Tibial nerve (tissue), 4 donors: ENCODE results near the gene PTPRG. TPM values are rescaled to one million over a fixed set of nuclear protein-coding genes. Genes with fewer than 3 reads are reported as not detected.
A peak's percentile ranks its signal among the peaks of the same experiment; 100 is the strongest.

Source experiments
- DNase-seq, 2 donors: peaks; one replicate each; pipeline ENCODE4 v3.0.0-alpha.2; 2019; ENCODE audit warnings: low spot score in 2 of 2
- H3K27ac ChIP-seq, 4 donors: fragments of 200-600 bp; sonication (generic) in 3 of 4; one replicate each; pipeline ENCODE4 v1.5.1; 2017 to 2019; ENCODE audit warnings: mild to moderate bottlenecking in 1 of 4
- H3K27me3 ChIP-seq, 2 donors: fragments of 200-600 bp; sonication (generic) in 1 of 2; one replicate each; pipeline versions ENCODE4 v1.5.1 to v1.6.0; 2017 to 2019
- H3K36me3 ChIP-seq, 3 donors: fragments of 200-600 bp; sonication (generic); one replicate each; pipeline ENCODE4 v1.5.1; 2018 to 2019
- H3K4me1 ChIP-seq, 4 donors: fragments of 200-600 bp; sonication (generic) in 3 of 4; one replicate each; pipeline ENCODE4 v1.5.1; 2017 to 2019
- H3K4me3 ChIP-seq, 4 donors: fragments of 200-600 bp; sonication (generic) in 3 of 4; one replicate each; pipeline ENCODE4 v1.5.1; 2017 to 2019; ENCODE audit warnings: mild to moderate bottlenecking in 1 of 4, moderate library complexity in 1 of 4
- H3K9me3 ChIP-seq, 4 donors: fragments of 200-600 bp; sonication (generic) in 3 of 4; one replicate each; pipeline ENCODE4 v1.5.1; 2017 to 2019
- CTCF ChIP-seq, 5 experiments: fragments of 200-600 bp in 3 of 5; fragments of 450-650 bp in 2 of 5; sonication (generic) in 3 of 5; IDR thresholded peaks; one replicate each; pipeline ENCODE4 v1.5.1; 2016 to 2019; ENCODE audit warnings: antibody characterized with exemption in 5 of 5, mild to moderate bottlenecking in 3 of 5, moderate library complexity in 2 of 5
- EP300 ChIP-seq, 2 donors: sonication (generic); formaldehyde crosslinking; IDR thresholded peaks; one replicate each; pipeline ENCODE4 v1.6.1; 2017; ENCODE audit warnings: antibody characterized with exemption in 2 of 2, mild to moderate bottlenecking in 1 of 2
- POLR2A ChIP-seq, 2 donors: fragments of 450-650 bp; IDR thresholded peaks; one replicate each; pipeline ENCODE4 v1.6.1; 2017; ENCODE audit warnings: antibody characterized with exemption in 2 of 2, mild to moderate bottlenecking in 2 of 2, moderate library complexity in 2 of 2
- WGBS, 2 donors: methylation state at CpG; one replicate each; pipeline ENCODE4 v1.1.5; 2018; 5-methylcytosine and 5-hydroxymethylcytosine counted together
- total RNA-seq, 4 donors: library from RNA; depleted of rRNA; stranded (reverse); fragments of >200 nt; gene quantifications; one replicate each; pipeline ENCODE4 v1.1.0, GENCODE V29; 2016

The PTPRG gene
- total RNA-seq, 4 donors from 2014 or later = 112 to 174 (median 121) TPM

GRCh38 chr3:61780016-61780415, 218.6 kb downstream of the PTPRG start:
- no peak for DNase-seq
- Histone ChIP-seq H3K4me1 (peaks cover 0 to 22% (median 0%) of the 10 kb centered on the region in 4 donors), H3K9me3 (no peaks in the 10 kb centered on the region), H3K36me3 (no peaks in the 10 kb centered on the region), H3K4me3 (no peak overlapping the region), H3K27ac (peak overlapping the region in 1 of 4 donors; percentile 36), H3K27me3 (no peaks in the 10 kb centered on the region)
- 48 to 60% methylated on average over 2 of the region's 2 CpGs for WGBS, 2 donors
- TF ChIP-seq POLR2A (IDR thresholded peaks at IDR 0.05) (no peak), EP300 (IDR thresholded peaks at IDR 0.05) (no peak), CTCF (IDR thresholded peaks at IDR 0.05) (no peak)

- Histone ChIP-seq H3K4me3 (no peak overlapping the region), H3K27ac (peak overlapping the region in 1 of 4 donors; percentile 36), H3K27me3 (no peaks in the 10 kb centered on the region), H3K36me3 (no peaks in the 10 kb centered on the region), H3K9me3 (no peaks in the 10 kb centered on the region), H3K4me1 (peaks cover 0 to 22% (median 0%) of the 10 kb centered on the region in 4 donors)
- no peak for DNase-seq
- no peak for TF ChIP-seq CTCF (IDR thresholded peaks at IDR 0.05)
- TF ChIP-seq POLR2A (IDR thresholded peaks at IDR 0.05) = no peak
- no peak for TF ChIP-seq EP300 (IDR thresholded peaks at IDR 0.05)
- WGBS, 2 donors = 74 to 78% methylated on average over 3 of the region's 3 CpGs
These were observed 219.3 kb downstream of the PTPRG start for GRCh38 chr3:61780455-61781228.

- no peak for DNase-seq
- Histone ChIP-seq H3K36me3 (no peaks in the 10 kb centered on the region), H3K4me1 (peaks cover 0 to 13% (median 0%) of the 10 kb centered on the region in 4 donors), H3K27me3 (no peaks in the 10 kb centered on the region), H3K27ac (no peak overlapping the region), H3K9me3 (peaks cover 0 to 3% (median 0%) of the 10 kb centered on the region in 4 donors), H3K4me3 (no peak overlapping the region)
- WGBS, 2 donors = 94 to 95% methylated on average over 6 of the region's 6 CpGs
- no peak for TF ChIP-seq POLR2A (IDR thresholded peaks at IDR 0.05)
- TF ChIP-seq EP300 (IDR thresholded peaks at IDR 0.05) = no peak
- TF ChIP-seq CTCF (IDR thresholded peaks at IDR 0.05) = no peak
These were observed 222.8 kb downstream of the PTPRG start for GRCh38 chr3:61783993-61784718.

- DNase-seq = no peak
- TF ChIP-seq CTCF (IDR thresholded peaks at IDR 0.05) = no peak
- TF ChIP-seq EP300 (IDR thresholded peaks at IDR 0.05) = no peak
- no peak for TF ChIP-seq POLR2A (IDR thresholded peaks at IDR 0.05)
- no peak overlapping the region for H3K4me3 ChIP-seq
- H3K9me3 ChIP-seq = peaks cover 0 to 3% (median 0%) of the 10 kb centered on the region in 4 donors
- H3K27ac ChIP-seq = no peak overlapping the region
- 91% methylated on average over 4 of the region's 4 CpGs for WGBS, 2 donors
- peaks cover 0 to 7% (median 0%) of the 10 kb centered on the region in 4 donors for H3K4me1 ChIP-seq
- no peaks in the 10 kb centered on the region for H3K36me3 ChIP-seq
- no peaks in the 10 kb centered on the region for H3K27me3 ChIP-seq
These were observed 227.5 kb downstream of the PTPRG start for GRCh38 chr3:61788623-61789507.
